H1 (cell line): ENCODE results near the gene UGT1A7. TPM values are rescaled to one million over a fixed set of nuclear protein-coding genes. Genes with fewer than 3 reads are reported as not detected.
A peak's percentile ranks its signal among the peaks of the same experiment; 100 is the strongest.

Experiments used
- EZH2 ChIP-seq: fragments of 200-600 bp; sonication (generic); IDR thresholded peaks from 2 replicates; pipeline ENCODE4 v1.7.1; 2012; ENCODE audit warnings: low read depth, mild to moderate bottlenecking, moderate library complexity, low read length, inconsistent platforms; ENCODE audit not compliant: severe bottlenecking
- JUN ChIP-seq: IDR thresholded peaks from 2 replicates; pipeline ENCODE4 v1.6.1; 2011; ENCODE audit warnings: low read depth, mild to moderate bottlenecking, improper control_type of control experiment, low read length
- POLR2A ChIP-seq, 2 experiments: IDR thresholded peaks; 1 replicate in 1 of 2; 2 replicates in 1 of 2; pipeline ENCODE4 v1.6.1; 2011; ENCODE audit warnings: low read depth in 2 of 2, low read length in 2 of 2, mild to moderate bottlenecking in 2 of 2; ENCODE audit errors: control extremely low read depth in 1 of 2
- TEAD4 ChIP-seq: IDR thresholded peaks from 2 replicates; pipeline ENCODE4 v1.6.1; 2012; ENCODE audit warnings: low read depth, low read length, inconsistent platforms, mixed read lengths
- polyA plus RNA-seq, 7 experiments: library from polyadenylated mRNA; depleted of rRNA in 3 of 7; stranded (reverse) in 5 of 7; unstranded in 2 of 7; fragments of >200 nt in 5 of 7; fragments of 200-250 nt in 2 of 7; gene quantifications; 1 replicate in 5 of 7; 2 replicates in 1 of 7; 4 replicates in 1 of 7; pipeline versions ENCODE4 v1.2.1 to v1.2.3, GENCODE V29; 2011 to 2013; ENCODE audit warnings: missing spikeins in 2 of 7, mixed read lengths in 2 of 7
- total RNA-seq: library from RNA; stranded (reverse); fragmentation: NEBNext Ultra II Directional; extraction: Animal tissue kit (Norgen Biotek cat#: 25700); gene quantifications from 2 replicates; pipeline ENCODE4 v1.2.1, GENCODE V29; 2021

Gene UGT1A7
- total and polyA plus RNA-seq, 2 of the 8 experiments (the other 6 are each of a cell fraction or from before 2014, with no cell fraction given): not detected

DNA sequence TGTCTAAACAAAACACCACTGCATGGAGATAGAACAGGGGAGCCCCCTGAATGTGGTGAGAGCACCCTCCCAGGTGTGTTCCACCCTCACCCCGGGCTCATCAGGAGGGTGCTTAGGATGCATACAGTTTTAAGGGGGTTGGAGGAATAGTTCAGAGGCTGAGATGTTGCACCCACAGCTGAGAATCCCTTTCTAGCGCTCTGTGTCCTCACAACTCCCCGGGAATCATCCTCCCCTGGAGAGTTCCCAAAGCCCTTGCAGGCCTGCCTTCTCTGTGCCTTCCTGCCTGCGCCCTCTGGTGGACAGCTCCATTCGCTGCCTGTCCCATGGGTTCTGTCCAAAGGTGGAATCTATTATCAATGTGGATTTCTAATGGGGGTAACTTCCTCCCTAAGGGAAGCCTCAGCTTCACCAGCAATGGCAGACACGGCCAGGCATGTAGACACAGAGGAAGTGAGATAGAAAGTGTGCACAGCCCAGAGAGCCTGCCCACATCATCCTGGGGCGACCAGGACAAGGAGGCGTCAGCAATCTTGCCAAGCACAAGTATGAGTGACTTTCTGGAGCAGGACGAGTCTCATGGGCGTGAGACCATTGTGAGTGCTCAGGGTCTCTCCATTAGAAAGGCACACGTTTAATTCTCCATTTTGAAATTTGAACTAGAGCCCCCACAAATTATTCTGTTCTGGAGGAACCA is 29.8 kb downstream of the UGT1A7 start (continued):
- TF ChIP-seq TEAD4 (peak; percentile 12; the same call in 1 of the 2 replicates), JUN (no peak), POLR2A (IDR thresholded peaks at IDR 0.05; ENCODE audit: control extremely low read depth in 1 of 2, low read depth in 2 of 2, low read length in 2 of 2) (no peak), EZH2 (no peak)
